Esophagus squamous epithelium (tissue), 5 donors: ENCODE data around the gene TMEM174. TPM values are rescaled to one million over a fixed set of nuclear protein-coding genes. Genes with fewer than 3 reads are reported as not detected.

Experiments
- DNase-seq: peaks from one replicate; lab custom pipeline; 2025; lab: John Stamatoyannopoulos, UW
- H3K27ac ChIP-seq, 4 donors: fragments of 200-600 bp; sonication (generic); one replicate each; pipeline ENCODE4 v1.5.1; 2016 to 2019; ENCODE audit warnings: mild to moderate bottlenecking in 1 of 4
- H3K27me3 ChIP-seq, 4 donors: fragments of 200-600 bp; sonication (generic); 1 replicate in 3 of 4; 2 replicates in 1 of 4; pipeline versions ENCODE4 v1.5.1 to v1.6.0; 2017 to 2021; ENCODE audit warnings: antibody characterized with exemption in 1 of 4
- H3K36me3 ChIP-seq, 3 donors: fragments of 200-600 bp; sonication (generic); one replicate each; pipeline ENCODE4 v1.5.1; 2016 to 2019
- H3K4me1 ChIP-seq, 3 donors: fragments of 200-600 bp; sonication (generic); one replicate each; pipeline ENCODE4 v1.5.1; 2017 to 2019
- H3K4me3 ChIP-seq, 4 donors: fragments of 200-600 bp; sonication (generic); 1 replicate in 3 of 4; 2 replicates in 1 of 4; pipeline ENCODE4 v1.5.1; 2016 to 2019; ENCODE audit warnings: mild to moderate bottlenecking in 2 of 4, moderate library complexity in 1 of 4
- H3K9me3 ChIP-seq, 3 donors: fragments of 200-600 bp; sonication (generic); one replicate each; pipeline ENCODE4 v1.5.1; 2016 to 2019
- CTCF ChIP-seq, 6 experiments: fragments of 450-650 bp in 4 of 6; fragments of 200-600 bp in 2 of 6; sonication (generic) in 2 of 6; IDR thresholded peaks; one replicate each; pipeline ENCODE4 v1.5.1; 2016 to 2019; ENCODE audit warnings: antibody characterized with exemption in 6 of 6, mild to moderate bottlenecking in 4 of 6, moderate library complexity in 4 of 6
- POLR2A ChIP-seq, 4 donors: fragments of 450-650 bp; IDR thresholded peaks; one replicate each; pipeline ENCODE4 v1.6.1; 2017; ENCODE audit warnings: antibody characterized with exemption in 4 of 4, mild to moderate bottlenecking in 4 of 4, moderate library complexity in 3 of 4
- WGBS, 2 donors: methylation state at CpG; one replicate each; pipeline ENCODE4 v1.1.5; 2018; 5-methylcytosine and 5-hydroxymethylcytosine counted together
- intact Hi-C: fragments of 100-400 bp; cut with DNase I; formaldehyde crosslinking; loops from one replicate; pipeline ENCODE4 v1.15.0; 2022
- total RNA-seq, 4 donors: library from RNA; depleted of rRNA; stranded (reverse); fragments of >200 nt; gene quantifications; one replicate each; pipeline ENCODE4 v1.1.0, GENCODE V29; 2016
- donor health status: DM: yes; HTN: yes; CAD: no.

TMEM174 gene
- total RNA-seq, 4 donors from 2014 or later = not detected

GRCh38 chr5:73192370-73192769, 19.4 kb downstream of the TMEM174 start:
- no peaks in the 10 kb centered on the region for H3K9me3 ChIP-seq
- H3K27ac ChIP-seq = no peak overlapping the region
- intact Hi-C loops = loop anchor here (10.0 kb wide), 1 partner anchor 108 kb away; no protein-coding TSS in a partner anchor
- H3K36me3 ChIP-seq = no peaks in the 10 kb centered on the region
- no peak for DNase-seq
- no peak overlapping the region for H3K4me3 ChIP-seq
- WGBS, 2 donors = 84 to 91% methylated on average over 4 of the region's 4 CpGs
- TF ChIP-seq CTCF (IDR thresholded peaks at IDR 0.05) (no peak), POLR2A (IDR thresholded peaks at IDR 0.05) (no peak)
- H3K27me3 ChIP-seq = peaks cover 0 to 27% (median 0%) of the 10 kb centered on the region in 4 donors
- peaks cover 0 to 13% (median 0%) of the 10 kb centered on the region in 3 donors for H3K4me1 ChIP-seq

- Histone ChIP-seq H3K4me1 (peaks cover 0 to 13% (median 0%) of the 10 kb centered on the region in 3 donors), H3K36me3 (no peaks in the 10 kb centered on the region), H3K4me3 (no peak overlapping the region), H3K27me3 (peaks cover 0 to 27% (median 0%) of the 10 kb centered on the region in 4 donors), H3K9me3 (no peaks in the 10 kb centered on the region), H3K27ac (no peak overlapping the region)
- intact Hi-C loops = loop anchor here (10.0 kb wide), 1 partner anchor 109 kb away; no protein-coding TSS in a partner anchor
- TF ChIP-seq POLR2A (IDR thresholded peaks at IDR 0.05) (no peak), CTCF (IDR thresholded peaks at IDR 0.05) (no peak)
- WGBS, 2 donors = 55 to 65% methylated on average over 4 of the region's 4 CpGs
- DNase-seq = no peak
These were observed 20.6 kb downstream of the TMEM174 start for GRCh38 chr5:73193592-73193991.

- 87 to 93% methylated on average over 1 of the region's 1 CpG for WGBS, 2 donors
- H3K27me3 ChIP-seq = peaks cover 0 to 27% (median 0%) of the 10 kb centered on the region in 4 donors
- no peaks in the 10 kb centered on the region for H3K9me3 ChIP-seq
- no peak overlapping the region for H3K27ac ChIP-seq
- no peak for DNase-seq
- TF ChIP-seq POLR2A (IDR thresholded peaks at IDR 0.05) = no peak
- no peak for TF ChIP-seq CTCF (IDR thresholded peaks at IDR 0.05)
- no peaks in the 10 kb centered on the region for H3K4me1 ChIP-seq
- H3K4me3 ChIP-seq = no peak overlapping the region
- no peaks in the 10 kb centered on the region for H3K36me3 ChIP-seq
- intact Hi-C loops = loop anchor here (10.0 kb wide), 1 partner anchor 111 kb away; no protein-coding TSS in a partner anchor
These were observed 23.2 kb downstream of the TMEM174 start for GRCh38 chr5:73196201-73196600.

- intact Hi-C loops = loop anchor here (10.0 kb wide), 1 partner anchor 113 kb away; no protein-coding TSS in a partner anchor
- 66 to 76% methylated on average over 8 of the region's 8 CpGs for WGBS, 2 donors
- H3K4me3 ChIP-seq = no peak overlapping the region
- no peaks in the 10 kb centered on the region for H3K36me3 ChIP-seq
- no peak for DNase-seq
- H3K27me3 ChIP-seq = peaks cover 0 to 23% (median 0%) of the 10 kb centered on the region in 4 donors
- no peak overlapping the region for H3K27ac ChIP-seq
- H3K9me3 ChIP-seq = no peaks in the 10 kb centered on the region
- TF ChIP-seq CTCF (IDR thresholded peaks at IDR 0.05) (no peak), POLR2A (IDR thresholded peaks at IDR 0.05) (no peak)
- peaks cover 0 to 9% (median 4%) of the 10 kb centered on the region in 3 donors for H3K4me1 ChIP-seq
These were observed 24.8 kb downstream of the TMEM174 start for GRCh38 chr5:73197637-73198257.

GRCh38 chr5:73198833-73199592, 26.0 kb downstream of the TMEM174 start:
- WGBS, 2 donors = 76 to 78% methylated on average over 3 of the region's 3 CpGs
- intact Hi-C loops = loop anchor here (10.0 kb wide), 1 partner anchor 114 kb away; no protein-coding TSS in a partner anchor
- Histone ChIP-seq H3K9me3 (no peaks in the 10 kb centered on the region), H3K36me3 (no peaks in the 10 kb centered on the region), H3K27ac (no peak overlapping the region), H3K4me1 (peaks cover 0 to 9% (median 4%) of the 10 kb centered on the region in 3 donors), H3K27me3 (peaks cover 0 to 21% (median 0%) of the 10 kb centered on the region in 4 donors), H3K4me3 (no peak overlapping the region)
- DNase-seq = no peak
- no peak for TF ChIP-seq POLR2A (IDR thresholded peaks at IDR 0.05)
- no peak for TF ChIP-seq CTCF (IDR thresholded peaks at IDR 0.05)
